ENCODE data around the gene RAMACL.
"Not testable (repeated sequence)": the region's sequence is repeated elsewhere in the genome, so short reads cannot be mapped to it uniquely, and the experiment has no call there.

RAMACL gene

DNA sequence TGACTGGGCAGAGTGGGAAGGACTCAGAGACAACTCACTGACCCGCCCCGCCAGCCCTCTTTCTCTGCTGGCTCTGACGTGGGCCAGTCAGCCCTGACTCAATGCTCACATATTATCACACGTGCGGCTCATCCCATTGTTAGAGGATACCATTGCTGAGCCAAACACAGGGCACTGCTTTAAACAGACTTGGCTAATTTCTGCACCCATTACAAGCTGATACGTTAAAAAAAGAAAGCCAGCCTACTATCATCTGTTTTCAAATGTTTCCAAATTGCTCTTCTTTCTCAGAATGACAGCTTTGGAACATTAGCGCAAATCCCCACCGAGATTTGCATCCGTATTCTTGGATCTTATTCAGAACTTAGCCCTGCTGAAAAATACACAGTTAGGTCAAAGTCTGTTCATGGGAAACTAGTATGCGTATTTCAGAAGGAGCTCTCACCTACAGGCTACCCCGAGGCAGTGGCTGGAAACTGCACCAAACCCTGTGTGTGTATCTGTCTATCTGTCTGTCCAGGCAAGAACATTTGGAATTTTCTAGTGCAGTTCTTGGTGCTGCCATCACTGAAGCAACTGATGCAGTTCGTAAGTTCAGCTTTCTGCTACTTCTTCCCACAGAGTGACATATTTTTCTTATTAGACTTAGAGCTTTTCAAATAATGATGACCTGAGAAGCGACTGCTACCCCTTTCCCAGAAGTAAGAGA lies 32.8 kb downstream of the RAMACL start:
- no peak for DNase-seq

DNA sequence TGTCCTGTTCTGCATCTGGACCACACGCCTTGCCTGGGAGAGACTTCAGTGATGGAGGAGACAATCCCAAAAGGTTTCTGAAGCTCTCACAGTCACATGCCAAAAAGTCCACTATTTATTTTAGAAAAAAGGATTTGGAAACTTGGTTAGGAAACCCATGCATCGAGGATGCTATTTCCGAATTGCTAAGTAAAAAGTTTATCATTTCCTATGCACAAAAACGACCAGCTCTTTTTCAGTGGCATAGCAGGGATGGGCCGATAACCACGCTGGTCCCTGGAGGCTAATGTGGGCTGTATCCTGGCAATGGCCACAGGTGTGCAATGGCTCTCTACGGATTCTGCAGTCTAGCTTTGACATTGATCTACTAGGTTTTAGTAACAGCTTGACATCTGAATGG lies 33.9 kb downstream of the RAMACL start:
- no peak for DNase-seq

DNA sequence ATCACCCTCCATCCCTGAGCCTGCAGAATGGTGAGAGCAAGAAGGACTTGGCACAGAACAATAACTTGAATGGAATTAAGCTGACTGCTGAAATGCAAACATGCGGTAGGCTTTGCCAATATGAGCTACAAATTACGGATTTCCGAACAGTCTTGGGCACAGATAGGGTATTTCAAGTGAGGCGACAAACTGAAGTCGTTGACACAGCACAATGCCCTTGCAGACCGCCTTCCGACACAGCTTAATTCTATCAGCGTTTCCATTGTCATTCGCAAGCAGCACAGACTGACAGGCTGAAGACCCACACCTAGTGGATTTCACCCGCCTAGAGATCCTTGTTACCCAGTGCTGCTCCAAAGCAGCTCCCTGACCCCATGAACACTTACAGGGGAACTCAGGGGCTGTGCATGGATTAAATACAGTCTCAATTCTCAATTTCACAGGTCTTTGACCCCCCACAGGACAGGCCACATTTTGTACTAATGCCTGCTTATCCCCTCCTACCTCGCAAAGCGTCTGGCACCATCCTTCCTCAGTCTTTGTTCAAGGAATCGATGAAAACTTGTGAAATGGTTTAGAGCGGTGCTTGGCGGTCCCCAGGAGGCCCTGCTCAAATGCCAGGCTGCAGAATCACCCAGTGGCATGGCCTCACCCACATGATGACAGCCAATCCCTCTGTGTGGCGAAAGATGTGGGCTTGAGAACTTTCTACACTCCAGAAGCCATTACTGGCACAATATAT lies 34.6 kb downstream of the RAMACL start:
- DNase-seq = no peak

DNA sequence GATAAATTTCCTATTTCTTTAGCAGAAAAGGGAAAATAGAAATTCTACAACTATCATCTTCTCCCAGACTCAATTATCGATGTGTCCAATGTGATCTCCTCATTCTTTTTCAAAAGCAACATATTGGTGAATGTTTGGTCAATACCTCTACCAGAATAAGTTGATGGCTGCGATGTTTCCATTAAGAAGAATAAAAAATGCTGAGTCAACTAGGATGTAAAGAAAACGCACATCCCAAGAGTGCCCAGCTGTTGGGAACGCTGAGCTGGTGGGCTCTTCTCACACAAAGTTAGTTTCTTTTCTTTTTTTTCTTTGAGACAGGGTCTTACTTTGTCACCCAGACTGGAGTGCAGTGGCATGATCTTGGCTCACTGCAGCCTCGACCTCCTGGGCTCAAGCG lies 39.8 kb downstream of the RAMACL start:
- DNase-seq = no peak

DNA sequence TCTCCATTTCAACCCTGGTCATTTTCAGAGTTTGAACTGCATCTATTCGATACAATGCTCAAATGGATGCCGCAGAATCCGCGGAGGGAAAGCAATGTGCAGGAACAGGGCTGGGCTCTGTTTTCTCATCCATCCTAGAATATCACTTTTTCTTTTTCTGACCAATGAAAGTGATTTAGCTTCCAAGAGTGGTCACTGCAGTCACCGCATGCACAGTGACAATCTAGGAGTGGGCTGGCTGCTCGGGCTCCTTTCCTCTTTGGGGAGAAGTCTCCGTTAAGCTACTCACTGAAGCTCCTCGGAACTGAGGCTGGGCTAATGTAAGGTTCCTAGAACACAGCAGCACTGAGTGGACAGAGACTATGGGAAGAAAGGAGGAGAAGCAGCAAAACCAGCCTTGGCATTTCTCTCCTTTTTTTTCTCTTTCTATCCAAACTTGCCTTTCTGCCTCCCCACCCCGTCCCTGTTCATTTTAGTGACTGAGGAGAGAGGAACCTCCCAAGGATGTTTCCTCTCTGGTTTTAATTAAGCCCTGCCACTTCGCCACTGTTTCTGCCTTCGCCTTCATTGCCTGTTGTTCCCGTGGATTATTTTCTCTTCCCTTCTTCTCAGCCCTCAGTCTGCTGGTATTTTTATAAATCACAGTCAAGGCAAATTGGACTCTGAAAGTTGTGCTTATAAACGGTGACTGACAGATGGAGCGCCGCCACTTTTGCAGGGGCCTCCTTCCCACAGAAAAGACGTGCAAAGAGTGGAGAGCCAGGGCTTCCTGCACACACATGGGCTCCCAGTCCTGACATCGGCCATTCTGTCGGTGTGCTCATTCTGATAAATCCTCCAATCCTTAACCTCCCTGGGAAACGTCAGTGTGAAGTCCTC lies 41.1 kb downstream of the RAMACL start:
- no peak for DNase-seq

DNA sequence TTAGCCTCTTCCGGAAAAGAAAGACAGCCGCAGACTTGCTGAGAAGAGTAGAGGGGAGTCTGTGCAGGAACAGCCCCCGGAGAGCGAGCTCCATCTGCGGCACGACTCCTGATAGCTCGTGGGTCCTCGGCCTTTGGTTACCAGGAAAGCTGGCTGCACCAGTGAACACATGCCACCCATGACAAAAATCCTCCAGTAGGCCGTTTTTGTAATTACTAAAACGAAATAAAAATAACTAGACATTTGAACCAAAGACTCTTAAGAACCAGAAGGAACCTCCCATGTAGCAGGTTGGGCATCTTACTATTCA lies 42.2 kb downstream of the RAMACL start:
- DNase-seq = no peak

DNA sequence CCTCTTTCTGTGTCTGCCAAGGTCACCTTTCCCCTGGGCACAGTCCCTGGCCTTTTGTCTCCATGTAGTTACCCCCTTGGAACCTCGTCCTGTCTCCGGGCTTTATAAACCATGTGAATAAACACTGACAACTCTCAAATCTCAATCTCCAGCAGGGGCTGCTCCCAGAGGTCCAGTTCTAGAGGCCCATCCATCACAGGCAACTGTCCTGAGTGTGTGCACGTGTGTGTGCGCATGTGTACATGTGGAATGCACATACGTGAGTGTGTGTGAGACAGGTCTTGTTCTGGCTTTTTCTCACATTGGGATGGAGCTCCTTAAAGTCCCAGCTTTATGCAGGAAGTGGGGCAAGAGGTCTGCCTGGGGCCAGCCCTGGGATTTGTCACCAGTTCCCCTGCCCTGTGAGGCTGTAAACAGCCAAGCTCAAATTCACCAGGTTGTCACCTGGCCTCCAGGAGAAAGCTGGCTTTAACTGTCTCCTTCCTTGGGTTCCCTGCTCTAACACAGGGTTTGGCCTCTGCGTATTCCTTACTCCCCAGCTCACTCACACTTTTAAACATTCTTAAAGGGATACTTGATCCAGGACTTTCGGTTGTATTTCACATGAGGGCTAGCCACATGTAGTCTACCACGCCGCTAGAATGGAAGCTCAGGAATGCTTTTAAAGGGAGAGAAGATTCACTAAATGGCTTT lies 42.7 kb downstream of the RAMACL start:
- no peak for DNase-seq

DNA sequence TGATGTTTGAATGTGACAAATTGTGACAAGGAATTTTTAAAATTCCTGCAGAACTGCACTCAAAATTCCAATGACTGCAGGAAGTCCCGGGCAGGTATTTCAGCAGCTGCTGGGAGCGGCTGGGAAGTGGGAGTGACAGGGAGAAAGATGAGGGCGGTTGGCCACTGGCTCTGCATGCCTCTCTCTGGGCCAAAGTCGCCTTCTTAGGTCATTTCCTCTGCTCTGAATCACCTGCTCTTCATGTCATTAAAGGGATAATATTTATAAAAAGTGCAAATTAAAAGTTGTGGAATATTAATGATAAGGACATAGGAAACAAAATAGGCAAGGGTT lies 43.9 kb downstream of the RAMACL start:
- DNase-seq = no peak

DNA sequence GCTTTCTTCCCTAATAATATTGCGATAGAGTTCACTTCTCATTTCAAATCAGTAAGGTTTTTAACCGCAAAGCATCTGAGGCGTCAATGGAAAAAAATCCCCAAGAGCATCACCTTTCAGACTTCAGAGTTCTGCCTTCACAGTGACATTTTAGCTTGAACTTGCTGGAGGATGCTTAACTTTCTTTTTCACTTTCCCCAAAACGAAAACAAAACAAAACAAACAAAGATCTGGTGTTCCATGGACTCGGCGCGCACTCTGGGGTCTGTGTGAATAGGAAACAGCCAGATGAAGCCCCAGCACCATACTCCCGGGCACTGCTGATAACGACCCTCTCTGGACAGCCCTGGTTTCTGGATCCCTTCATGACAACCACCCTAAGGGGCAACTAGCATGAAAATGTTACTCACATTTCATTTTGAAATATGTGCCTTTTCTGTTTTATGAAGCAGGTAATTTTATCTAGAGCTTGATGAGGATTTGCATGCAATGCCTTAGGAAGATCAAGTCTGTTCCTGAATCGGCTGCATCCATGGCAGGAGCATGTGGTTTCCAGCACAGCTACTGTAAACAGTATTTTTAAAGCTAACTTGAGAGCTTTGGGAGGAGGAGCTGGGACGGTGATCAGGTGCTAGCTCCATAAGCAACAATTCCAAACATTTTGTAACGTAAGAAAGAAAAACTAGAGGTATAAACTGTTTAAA lies 44.5 kb downstream of the RAMACL start:
- DNase-seq = no peak

DNA sequence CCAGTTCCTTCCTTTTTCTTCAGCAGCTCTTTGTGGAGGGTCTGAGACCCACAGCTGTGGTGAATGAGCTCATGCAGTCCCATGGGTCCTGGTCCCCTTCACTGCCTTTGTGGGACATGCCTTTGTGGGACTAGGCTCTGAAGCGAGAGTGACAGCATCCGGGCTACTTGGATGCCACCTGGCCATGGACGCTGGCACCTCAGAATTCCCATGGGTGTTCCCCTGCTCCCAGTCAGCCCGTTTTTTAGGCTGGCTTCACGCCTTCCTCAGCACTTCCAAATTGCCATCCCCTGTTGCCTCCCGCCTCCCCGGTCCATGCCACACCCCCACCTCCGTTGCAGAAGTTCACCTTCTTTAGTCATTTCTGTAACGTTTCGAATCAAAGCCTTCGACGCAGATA lies 45.1 kb downstream of the RAMACL start:
- no peak for DNase-seq

DNA sequence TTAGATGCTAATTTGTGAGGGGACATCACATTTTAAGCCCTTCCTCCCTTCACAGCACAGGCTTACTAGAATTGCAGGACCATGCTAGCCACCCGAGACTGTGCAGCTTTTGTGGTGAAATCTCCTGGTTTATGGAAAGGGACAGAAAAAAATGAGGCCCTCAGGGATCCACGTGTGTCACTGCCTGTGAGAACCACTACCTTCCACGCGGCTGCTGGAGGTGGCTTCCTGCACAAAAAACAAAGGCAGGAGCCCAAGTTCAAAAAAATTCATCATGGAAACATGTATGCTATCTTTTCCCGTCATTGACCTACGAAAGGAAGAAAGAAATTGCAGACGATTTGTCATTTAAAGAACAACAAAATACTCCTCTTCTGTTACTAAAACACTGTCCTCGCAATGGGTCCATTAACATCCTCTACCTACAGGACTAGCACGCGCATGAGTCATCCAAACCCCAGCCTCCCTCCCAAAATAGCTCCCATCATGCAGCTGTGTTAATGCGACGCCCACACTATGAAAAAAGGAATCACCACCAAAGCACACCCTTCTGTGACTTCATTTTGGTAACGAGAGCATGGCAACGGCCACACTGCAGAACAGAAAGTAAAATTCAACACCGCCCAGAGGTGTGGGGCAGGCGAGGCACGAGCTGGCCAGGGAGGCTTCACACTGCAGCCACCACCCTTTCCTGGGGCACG lies 45.7 kb downstream of the RAMACL start:
- no peak for DNase-seq

DNA sequence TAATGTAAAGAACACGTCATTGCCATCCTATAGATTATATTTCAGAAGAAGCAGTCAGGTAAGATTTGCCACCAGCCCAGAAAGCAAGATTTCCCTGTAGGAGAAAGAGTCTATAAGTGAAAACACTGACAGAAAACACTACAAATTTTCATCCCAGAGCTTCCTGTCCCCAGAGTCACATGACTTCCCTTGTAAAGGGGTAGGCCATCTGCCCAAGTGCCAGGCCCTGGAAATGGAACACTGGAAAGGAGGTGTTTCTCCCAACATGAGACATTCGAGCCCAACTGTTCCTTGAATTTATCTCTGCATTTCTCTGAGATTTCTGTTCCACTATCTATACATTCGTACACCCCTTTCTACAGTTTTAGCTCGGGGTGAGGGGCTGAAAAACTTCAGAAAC lies 46.9 kb downstream of the RAMACL start:
- DNase-seq = no peak

DNA sequence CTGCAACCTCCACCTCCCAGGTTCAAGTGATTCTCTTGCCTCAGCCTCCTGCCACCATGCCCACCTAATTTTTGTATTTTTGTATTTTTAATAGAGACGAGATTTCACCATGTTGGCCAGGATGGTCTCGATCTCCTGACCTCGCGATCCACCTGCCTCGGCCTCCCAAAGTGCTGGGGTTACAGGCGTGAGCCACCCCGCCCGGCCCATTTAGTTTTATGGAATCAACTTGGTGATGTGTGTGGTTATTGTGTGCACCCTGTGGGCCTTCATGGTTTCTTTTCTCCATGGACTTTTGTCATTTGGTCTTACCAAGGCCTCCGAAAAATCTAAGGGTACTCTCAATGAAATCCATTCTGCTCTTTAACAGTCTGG lies 47.5 kb downstream of the RAMACL start:
- DNase-seq = not testable (repeated sequence)

DNA sequence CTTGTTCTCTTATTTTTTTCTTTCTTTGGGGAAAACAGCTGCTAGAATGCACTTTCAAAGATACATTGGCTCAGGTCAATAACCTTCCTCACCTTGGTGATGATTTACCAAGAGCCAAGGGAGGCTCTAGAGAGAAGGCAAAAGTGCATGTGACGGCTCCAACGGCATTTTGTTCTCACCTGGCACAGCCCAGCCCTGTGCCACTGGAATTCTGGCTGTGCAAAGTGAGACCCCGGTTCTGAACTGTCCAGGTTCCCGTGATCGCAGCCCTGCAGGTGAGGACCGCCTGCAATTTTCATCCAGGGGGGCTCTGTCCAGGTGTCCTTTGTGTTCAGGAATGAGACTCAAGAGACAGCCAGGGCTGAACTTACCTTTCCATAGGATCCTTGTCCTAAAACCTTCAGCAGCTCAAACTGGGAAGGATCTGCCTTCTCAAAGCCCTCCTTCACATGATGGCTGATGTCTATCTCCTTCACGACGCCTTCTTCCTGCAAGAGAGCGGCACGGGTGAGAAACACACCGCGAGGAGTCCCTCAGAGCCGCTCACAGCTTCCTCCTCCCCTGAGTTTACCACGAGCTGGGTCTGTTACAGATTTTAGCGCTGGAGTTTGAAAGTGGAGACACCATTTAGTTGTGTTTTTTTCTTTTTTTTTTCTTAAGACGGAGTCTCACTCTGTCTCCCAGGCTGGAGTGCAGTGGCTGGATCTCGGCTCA lies 48.0 kb downstream of the RAMACL start:
- DNase-seq = no peak

DNA sequence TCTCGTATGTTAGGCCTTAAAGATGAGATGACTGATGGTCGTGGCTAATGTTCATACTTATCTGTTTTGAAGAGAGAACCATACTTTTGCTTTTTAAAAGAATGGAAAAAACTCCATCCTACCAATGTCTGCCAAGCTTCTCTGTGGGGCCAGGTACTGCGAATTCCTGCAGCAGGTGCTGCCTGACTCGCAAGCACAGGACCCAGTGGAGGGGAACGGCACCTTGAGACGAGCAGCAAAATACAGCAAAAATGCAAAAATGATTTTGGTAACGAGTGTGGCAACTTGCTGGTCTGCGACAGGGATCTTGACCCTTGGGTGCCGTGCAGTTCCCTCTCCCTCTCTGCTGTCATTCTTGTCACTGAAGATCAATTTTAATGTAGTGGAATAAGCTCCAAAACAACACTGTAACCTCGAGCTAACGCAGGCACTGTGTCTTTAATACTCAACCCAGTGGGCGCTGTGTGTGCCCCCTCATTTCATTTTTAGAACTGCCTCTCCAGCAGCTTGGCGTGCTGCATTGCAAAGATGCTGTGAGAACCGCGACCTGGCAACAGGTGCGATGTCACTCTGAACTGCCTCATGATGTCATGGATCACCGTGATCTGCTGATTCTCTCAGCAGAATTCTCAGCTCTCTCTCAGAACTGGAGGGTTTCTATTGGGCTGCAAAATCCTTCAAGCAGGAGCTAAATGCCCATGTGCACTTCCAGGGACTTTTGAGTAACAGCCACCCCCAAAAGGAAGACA lies 51.6 kb downstream of the RAMACL start:
- DNase-seq = no peak

DNA sequence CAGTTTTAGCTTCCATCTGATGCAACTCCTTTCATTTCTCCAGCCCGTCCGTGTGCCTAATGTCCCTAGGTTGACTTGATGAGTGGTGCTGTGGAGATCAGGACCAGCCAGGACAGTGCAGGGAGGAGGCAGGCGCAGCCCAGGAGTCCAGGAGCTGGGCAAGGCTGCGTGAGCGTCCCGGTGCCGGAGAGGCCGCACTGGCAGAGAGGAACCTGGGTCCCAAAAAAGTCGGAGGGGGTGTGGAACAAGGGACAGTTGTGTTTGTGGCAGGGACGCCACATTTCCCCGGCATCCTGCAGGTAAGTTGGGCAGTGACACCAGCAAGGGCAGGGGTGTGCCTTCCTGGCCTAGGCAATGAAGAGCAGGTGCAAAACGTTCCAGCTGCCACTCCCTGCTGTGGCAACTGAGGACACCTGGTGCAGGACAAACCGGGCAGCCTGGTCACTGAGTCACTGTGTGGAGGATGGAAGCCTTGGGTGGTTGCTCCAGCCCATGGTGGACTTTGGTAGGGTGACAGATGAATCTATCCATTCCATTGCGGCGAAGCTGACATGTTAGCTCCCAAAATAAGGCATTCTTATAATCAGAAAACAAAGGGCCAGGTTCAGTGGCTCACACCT lies 53.2 kb downstream of the RAMACL start:
- DNase-seq = no peak

All from SHP77 treated with DMSO at 0.1 percent for 48 hours (cell line).